ENCODE results near the gene AP4E1.

GRCh38 chr15:50880206-50880605 is 28.3 kb upstream of the AP4E1 start:
- no peak for TF ChIP-seq CTCF (conservative IDR thresholded peaks at IDR 0.05; ENCODE audit: low read length)
- TF ChIP-seq EZH2phosphoT487 (IDR thresholded peaks at IDR 0.05; ENCODE audit: borderline replicate concordance, low read depth, low read length) = no peak

All from OCI-LY7 (cell line).